GM10266 (cell line): ENCODE data around the gene DHRS13.

Experiments used
- DNase-seq: peaks from one replicate; pipeline ENCODE4 v3.0.0; 2012; ENCODE audit errors: extremely low spot score
- TF ChIP-seq, protein P1 (sequence below): IDR thresholded peaks from 2 replicates; pipeline ENCODE4 v1.5.1; 2012; ENCODE audit warnings: mild to moderate bottlenecking, low read depth; ENCODE audit not compliant: control insufficient read depth, insufficient read depth; ENCODE audit errors: missing control alignments

DHRS13 gene

DNA sequence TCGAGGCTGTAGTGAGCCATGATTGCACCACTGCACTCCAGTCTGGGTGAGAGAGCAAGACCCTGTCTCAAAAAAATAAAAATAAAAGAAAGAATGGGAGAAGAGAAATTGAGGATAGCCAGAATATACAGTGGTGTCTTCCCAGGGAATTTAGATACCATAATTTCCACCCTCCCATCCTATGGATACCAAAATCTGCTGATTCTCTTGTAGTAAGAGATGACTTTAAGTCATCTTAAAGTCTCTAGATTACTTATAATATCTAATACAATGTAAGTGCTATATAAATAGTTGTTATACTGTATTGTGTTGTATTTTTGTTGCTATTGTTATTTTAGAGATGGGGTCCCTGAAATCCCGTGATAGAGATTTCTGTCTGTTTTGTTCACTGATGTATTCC, 49.6 kb downstream of the DHRS13 start:
- no peak for DNase-seq
- TF ChIP-seq, protein P1, sequence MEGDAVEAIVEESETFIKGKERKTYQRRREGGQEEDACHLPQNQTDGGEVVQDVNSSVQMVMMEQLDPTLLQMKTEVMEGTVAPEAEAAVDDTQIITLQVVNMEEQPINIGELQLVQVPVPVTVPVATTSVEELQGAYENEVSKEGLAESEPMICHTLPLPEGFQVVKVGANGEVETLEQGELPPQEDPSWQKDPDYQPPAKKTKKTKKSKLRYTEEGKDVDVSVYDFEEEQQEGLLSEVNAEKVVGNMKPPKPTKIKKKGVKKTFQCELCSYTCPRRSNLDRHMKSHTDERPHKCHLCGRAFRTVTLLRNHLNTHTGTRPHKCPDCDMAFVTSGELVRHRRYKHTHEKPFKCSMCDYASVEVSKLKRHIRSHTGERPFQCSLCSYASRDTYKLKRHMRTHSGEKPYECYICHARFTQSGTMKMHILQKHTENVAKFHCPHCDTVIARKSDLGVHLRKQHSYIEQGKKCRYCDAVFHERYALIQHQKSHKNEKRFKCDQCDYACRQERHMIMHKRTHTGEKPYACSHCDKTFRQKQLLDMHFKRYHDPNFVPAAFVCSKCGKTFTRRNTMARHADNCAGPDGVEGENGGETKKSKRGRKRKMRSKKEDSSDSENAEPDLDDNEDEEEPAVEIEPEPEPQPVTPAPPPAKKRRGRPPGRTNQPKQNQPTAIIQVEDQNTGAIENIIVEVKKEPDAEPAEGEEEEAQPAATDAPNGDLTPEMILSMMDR, result no peak

DNA sequence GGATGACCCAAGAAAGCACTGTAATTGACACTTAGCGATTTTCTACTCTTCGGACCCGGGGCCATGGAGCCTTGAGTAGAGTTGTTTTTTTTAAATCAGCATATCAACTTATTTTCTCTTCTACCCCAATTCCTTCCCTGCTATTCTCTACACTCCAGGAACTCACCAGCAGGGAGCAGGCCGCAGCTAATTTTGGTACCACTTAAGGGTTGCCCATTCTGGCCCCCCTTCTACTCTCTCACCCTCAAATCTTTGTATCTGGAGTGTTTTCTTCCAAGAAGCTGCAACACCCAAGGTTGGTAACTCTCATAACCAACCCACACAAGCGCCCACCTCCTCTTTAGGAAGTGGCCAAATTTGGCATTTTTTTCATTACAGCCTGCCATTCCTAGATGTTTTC, 53.6 kb downstream of the DHRS13 start:
- TF ChIP-seq, protein P1, result peak; percentile 17
- no peak for DNase-seq

DNA sequence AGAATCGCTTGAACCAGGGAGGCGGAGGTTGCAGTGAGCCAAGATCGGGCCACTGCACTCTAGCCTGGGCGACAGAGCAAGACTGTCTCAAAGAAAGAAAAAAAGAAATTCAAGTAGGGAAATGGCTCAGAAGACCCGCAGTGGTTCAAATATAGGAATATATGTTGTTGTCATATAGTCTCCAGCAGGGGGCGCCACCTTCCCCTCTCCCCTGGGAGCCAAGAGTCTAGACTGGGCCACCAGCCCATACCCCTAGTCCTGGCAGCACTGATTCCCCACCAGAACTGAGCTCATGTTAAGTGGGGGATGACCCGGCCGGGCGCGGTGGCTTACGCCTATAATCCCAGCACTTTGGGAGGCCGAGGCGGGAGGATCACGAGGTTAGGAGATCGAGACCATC, 54.2 kb downstream of the DHRS13 start:
- peak; percentile 53 for DNase-seq
- TF ChIP-seq, protein P1, result peak; percentile 44
